Amygdala (tissue), 56 donors: ENCODE results near the gene SLC22A14.
"Not testable (repeated sequence)": the region's sequence is repeated elsewhere in the genome, so short reads cannot be mapped to it uniquely, and the experiment has no call there.

Experiments
- DNase-seq, 56 donors: peaks; one replicate each; lab custom pipeline; 2025; lab: John Stamatoyannopoulos, UW

SLC22A14 gene

DNA sequence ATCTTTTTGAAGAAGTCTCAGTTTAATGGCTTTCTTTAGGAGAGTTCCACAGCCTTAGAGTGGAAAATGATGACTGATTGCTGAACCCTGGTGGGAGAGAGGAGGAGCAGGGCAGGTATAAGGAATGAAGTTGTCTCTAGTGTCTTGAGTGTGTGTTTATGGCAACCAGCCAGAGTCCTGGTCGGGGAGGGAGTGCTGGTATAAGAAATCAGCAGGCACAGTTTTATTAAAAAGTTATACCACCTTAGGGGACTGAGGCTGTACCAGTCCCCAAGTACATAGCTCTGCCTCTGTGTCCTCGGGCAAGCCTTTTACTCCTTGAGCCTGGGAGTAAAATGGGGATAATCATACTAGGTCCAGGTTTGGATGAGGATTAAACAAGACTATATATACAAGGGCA is 29.8 kb downstream of the SLC22A14 start:
- no peak for DNase-seq

DNA sequence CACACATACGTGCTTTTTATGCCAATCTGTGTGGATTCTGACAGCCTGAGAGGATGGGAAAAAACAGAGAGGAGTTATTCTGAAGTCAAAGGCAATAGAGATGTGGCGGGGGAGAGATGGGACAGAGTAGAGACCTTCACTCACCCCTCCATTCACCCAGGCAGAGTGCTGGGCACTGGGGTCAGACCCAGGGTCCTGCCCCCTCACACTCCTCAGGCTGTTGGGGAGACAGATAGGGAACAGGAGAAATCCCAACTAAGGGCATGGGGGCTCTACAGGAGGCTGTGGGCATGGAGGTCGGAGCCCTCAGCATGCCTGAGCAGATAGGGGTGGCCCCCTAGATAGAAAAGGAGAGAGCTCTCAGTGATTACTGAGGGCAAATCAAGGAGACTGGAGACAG is 30.3 kb downstream of the SLC22A14 start:
- DNase-seq = no peak

DNA sequence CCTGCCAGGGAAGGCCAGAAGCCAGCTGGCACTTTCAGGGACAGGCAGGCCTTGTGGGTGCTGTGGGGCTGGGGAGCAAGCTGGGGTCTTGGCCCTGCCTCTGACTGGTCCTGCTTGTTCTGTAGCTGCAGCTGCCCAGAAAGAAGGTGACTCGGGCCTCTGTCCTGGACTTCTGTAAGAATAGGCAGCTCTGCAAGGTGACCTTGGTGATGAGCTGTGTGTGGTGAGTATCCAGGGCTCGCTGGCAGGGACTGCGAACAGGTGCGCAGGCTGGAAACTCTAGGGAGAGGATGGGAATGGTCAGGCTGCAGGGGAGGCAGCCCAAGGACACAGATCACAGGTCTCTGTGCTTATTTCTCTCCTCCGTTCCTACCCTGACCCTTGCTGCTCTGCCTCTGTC is 31.2 kb downstream of the SLC22A14 start:
- no peak for DNase-seq

DNA sequence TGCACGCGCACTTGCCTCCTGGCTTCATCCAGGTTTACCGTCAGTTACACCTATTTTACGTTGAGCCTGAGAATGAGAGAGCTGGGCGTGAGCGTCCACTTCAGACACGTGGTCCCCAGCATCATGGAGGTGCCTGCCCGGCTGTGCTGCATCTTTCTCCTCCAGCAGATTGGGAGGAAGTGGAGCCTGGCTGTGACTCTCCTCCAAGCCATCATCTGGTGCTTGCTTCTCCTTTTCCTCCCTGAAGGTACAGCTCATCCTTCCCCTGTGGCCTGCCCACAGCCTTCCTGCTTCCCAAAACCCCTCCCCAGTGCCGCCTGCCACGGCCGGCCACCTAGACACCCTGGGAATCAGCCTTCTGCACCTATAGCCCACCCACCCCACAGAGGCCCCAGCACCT is 31.6 kb downstream of the SLC22A14 start:
- DNase-seq = no peak

DNA sequence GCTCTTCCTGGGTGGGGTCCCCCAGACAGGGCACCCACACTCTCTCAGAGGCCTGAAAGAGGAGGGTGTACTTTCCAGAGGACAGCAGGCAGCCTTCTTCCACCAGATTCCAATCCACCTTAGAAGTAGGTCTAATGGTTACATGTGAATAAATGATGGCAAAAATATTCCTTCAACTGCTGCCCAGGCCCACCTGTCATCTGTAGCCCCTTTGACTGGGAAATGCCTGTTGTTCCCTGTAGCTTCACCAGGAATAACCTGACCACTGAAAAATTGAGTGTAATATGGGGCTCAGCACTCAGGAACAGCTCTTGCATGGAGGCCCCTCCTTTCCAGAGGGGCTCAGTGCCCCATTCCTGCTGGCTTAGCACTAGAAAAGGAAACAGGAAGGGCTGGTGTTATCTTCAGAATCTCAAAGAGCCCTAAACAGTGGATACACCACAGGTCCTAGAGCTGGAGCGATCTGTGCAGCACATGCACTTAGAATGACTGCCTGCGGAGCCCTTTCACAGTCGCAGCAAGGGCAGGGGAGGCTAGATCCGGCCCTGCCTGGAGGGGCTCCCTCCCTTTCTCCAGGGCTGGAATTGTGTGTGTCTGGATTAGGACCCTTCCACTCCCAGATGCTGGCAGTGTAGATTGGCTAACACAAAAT is 32.1 kb downstream of the SLC22A14 start:
- DNase-seq = no peak

DNA sequence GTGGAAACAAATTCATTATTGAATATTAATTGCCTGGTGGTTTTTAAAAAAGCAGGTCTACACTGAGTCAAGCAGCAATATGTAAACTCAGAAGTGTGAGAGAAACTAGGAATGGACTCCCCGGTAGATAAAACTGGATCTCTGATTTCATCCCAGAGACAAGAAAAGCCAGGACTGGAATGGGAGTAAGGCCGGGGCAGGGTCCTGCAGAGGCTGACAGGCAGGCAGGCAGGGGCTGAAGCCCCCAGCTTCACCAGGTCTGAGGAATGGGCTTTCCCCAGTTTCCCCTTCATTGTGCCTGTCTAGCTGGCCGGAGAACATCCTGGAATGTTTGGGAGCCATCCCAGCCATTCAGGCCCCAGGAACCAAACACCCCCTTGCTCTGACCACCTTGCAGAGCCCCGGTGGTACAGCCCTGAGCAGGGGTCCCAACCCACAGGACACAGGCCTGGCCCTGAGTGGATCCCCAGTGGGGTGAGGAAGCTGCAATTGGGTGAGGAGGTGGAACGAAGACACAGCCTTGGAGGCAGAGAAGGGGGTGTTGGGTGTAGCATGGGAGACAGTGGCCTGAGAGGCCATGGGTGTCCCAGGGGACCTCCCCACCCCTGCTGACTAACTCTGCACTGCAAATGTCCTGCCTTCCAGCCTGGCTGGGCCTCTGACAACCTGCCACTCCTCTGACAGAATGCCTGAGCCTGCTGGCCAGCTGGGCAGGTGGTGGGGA is 32.8 kb downstream of the SLC22A14 start:
- no peak for DNase-seq

DNA sequence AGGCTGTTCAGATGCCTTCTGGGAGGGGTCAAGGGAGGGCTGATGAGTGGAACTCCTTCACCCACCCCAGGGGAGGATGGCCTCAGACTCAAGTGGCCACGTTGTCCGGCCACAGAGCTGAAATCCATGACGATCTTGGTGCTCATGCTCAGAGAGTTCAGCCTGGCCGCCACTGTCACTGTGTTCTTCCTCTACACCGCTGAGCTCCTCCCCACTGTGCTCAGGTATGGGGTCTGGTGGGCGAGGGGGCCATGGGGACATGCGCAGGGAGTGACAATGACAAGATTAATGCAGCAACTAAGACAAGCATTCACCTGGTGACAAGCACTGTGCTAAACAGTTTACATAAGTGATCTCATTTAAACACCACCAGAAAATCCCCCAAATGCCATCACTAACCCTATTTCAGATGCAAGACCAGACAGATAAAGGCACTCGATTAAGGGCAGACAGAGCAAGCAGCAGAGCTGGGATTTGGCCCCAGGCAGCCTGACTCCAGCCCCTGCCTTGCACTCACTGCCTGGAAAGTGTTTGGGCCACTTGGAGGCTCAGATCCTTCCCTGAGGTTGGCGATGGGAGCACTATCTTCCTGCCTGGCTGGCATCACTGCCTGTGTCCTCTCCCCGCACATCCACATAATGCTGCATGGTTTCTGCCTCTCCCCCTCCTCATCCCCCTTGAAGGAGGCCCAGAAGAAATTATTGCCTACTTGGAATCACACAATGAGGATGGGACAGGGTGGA is 33.6 kb downstream of the SLC22A14 start:
- no peak for DNase-seq

DNA sequence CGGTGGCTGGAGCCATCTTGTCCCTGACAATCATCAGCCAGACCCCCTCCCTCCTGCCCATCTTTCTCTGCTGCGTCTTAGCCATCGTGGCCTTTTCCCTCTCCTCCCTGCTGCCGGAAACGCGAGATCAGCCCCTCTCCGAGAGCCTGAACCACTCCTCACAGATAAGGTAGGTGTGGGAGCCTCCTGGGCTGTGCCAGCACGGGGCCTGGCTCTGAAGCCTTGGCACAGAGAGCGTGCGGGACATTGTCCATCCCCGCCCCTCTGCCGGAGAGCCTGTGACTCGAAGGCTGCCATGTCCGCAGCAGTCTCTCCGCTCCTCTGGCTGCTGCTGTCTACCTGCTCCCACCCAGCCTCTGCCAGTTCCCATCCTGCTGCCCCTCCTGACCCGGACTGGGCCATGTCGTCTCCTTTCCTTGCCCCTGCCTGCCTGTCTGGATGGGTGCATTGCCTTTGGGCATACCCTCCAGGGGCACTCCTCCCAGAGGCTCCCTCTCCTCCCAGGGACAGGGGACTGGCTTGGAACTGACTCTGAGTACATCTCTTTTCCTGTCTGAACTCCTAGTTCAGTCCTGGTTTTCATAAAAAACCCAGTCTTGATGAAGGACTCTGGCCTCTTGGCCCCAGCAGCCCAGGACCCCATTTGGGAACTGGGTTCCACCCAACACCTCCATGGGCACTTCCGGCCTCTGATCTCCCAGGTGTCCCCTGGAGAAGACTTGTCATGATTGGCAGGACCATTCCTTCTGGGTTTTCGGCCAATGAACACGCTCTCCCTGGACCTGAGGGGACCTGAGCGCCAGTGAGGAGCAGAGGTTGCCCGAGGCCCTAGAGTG is 34.5 kb downstream of the SLC22A14 start:
- DNase-seq = no peak

DNA sequence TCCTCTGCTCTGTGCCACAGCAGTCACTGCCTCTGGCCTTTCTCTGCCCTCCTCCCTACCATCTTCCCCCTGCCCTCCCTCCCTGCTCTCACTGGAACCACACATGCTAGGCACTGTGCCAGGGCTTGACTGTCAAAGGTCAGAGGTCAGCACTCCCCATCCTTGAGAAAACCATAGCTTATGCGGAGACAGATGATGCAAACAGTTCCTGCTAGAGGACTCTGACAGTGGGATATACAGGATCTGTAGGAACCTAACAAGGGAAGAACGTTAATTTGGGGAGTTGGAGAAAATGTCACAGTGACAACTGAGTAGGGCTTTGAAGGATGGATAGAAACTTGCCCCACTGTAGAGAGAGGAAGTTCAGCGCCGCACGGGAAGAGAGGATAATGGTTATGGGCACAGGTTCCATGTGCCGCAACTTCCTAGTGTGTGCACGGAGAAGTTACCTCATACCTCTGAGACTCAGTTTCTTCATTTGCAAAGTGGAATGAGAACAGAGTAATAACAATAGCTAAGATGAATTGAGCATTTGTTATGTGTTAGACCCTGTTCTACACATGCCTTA is 35.2 kb downstream of the SLC22A14 start:
- DNase-seq = peak in 1 of 56 donors; percentile 9

DNA sequence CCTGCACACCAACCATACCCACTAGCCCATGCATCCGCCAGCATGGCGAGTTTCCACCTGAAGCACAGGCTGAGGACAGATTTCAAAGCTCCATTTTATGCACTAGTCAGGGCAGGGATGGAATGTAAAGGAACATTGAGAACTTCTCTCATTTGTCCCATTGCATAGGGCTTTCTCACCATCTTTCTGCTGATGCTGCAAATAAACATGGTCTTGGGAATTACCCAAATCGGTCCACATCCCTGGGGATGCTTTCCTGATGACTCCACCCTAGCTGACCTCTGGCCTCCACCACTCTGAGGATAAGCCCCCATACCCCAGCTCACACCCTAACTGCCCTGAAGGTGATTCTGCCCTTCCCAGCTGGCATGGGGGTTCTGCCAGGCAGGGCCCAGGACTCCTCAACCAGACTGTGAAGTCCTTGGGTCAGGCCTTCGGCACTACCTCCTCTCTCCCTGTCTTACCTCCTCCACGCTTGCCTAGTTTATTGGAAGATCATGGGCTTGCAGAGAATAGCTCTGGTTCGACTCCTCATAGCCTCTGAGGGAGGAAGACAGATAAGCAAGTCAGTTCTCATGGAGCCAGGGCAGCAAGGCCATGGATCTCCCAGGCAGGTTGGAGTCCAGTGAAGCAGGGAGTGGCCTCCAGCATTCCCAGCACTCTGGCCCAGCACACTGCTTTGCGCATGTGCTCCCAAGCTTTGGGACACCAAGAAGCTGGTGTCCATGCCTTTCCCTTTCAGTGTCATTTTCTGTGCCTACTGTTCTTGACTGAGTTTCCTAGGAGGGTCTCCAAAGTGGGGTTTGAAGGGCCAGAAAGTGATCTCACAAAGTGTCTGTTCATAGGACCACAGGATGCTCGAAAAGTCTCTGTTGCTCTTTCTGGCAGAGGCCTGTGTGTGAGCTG is 36.9 kb downstream of the SLC22A14 start:
- no peak for DNase-seq

DNA sequence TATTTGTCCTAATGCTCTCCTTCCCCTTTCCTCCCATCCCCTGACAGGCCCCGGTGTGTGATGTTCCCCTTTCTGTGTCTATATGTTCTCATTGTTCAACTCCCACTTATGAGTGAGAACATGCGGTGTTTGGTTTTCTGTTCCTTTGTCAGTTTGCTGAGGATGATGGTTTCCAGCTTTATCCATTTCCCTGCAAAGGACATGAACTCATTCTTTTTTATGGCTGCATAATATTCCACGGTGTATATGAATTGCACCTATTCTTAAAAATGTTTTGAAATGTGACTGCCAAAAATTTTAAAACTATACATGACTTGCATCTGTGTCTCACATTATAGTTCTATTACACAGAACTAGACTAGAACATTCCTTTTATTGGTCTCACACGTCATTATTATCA is 38.5 kb downstream of the SLC22A14 start:
- not testable (repeated sequence) for DNase-seq

DNA sequence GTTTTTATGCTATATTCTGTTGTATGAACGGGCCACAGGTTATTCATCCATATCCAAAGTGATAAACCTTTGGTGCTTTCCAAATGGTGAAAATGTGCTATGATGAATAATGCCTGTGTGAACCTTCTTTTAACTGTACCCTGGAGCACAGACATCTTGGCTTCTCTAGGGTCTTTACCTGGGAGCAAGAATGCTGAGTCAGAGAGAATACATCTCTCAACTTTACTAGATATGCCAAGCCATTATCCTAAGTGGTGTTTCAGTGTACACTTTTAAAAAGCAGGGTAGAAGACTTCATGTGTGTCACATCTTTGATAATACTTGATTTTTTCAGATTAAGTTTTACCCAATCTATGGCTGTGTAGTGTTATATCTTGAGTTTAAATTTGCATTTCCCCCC is 41.0 kb downstream of the SLC22A14 start:
- DNase-seq = no peak

DNA sequence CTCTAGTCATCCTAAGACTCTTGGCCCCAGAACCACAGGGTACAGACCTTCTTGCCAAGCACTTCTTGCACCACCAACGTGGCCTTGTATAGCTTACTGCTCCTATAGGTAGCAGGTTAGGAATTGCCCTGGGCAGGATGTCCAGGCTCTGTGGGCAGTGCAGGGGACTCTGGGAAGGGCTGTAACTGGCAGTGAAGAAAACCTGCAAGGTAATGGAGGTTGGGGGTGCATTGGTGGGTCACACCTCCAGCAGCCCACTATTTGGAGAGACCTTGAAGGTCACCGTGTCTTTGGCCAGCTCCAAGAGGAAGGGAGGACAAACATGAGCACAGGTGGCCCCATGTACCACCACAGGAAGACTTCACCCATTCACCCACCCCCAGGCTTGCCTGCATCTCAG is 43.2 kb downstream of the SLC22A14 start:
- DNase-seq = no peak

DNA sequence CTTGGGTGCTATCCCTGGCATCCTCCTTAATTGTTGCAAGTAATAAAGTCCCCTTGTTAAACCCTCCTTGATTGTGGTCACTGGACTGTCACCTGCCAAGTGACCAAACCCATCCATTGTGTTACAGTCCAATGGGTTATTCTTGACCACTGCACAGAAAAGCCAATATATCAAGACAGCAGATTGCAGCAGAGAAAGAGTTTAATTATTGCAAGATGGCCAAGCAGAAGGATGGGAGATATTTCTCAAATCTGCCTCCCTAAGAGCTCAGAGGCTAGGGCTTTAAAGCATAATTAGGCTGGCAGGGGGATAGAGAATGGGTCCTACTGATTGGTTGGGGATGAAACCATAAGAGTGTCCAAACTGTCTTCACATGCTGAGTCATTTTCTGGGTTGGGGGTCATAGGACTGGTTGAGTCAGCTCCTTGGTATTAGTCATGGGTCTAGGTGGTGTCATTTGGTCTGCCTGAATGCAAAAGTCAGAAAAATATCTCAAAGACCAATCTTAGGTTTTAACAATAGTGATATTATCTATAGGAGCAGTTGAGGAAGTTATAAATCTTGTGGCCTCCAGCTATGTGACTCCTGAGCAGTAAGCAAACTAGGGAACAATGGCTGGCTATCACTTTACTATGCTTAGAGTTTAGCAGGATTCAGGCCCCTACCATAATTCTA is 45.4 kb downstream of the SLC22A14 start:
- DNase-seq = no peak

DNA sequence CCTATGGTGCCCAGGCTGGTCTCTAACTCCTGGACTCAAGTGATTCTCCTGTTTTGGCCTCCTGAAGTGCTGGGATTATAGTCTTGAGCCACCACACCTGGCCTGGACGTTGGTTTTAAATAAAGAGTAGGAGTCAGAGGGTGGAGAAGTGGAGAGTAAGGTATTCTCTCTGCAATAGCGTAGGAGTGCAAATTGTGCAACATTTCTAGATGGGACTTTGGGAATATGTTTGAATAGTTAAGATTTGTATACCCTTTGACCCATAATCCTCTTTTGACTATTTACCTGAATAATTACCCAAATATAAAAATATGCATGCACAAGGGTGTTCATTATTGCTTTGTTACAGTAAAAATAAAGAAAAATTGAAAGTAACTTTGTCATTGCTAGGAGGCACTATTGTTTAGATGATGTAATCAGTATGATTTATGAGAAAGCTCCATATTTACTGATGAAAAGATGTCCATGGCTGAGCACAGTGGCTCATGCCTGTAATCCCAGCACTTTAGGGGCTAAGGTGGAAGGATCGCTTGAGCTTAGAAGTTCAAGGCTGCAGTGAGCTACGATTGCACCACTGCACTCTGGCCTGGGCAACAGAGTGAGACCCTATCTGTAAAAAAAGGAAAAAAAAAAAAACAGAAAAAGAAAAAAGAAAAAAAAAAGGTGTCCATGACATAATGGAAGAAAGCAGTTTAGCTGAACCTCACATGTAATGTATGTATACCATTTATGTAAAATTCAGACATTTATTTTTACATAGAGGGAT is 49.3 kb downstream of the SLC22A14 start:
- no peak for DNase-seq

DNA sequence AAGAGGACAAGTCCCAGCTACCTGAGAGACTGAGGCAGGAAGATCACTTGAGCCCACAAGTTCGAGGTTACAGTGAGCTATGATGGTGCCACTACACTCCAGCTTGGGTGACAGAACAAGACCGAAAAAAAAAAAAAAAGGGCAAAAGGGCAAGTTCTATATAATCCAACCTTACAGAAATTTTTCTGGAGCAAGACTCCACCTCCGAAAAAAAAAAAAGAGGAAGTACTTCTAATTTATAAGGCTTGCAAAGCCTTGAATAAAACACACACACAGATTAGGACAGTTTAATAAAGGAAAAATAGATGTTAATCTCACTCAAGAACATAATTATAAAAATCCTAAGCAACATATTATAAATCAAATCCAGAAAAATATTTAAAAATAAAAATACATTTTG is 50.1 kb downstream of the SLC22A14 start:
- no peak for DNase-seq

DNA sequence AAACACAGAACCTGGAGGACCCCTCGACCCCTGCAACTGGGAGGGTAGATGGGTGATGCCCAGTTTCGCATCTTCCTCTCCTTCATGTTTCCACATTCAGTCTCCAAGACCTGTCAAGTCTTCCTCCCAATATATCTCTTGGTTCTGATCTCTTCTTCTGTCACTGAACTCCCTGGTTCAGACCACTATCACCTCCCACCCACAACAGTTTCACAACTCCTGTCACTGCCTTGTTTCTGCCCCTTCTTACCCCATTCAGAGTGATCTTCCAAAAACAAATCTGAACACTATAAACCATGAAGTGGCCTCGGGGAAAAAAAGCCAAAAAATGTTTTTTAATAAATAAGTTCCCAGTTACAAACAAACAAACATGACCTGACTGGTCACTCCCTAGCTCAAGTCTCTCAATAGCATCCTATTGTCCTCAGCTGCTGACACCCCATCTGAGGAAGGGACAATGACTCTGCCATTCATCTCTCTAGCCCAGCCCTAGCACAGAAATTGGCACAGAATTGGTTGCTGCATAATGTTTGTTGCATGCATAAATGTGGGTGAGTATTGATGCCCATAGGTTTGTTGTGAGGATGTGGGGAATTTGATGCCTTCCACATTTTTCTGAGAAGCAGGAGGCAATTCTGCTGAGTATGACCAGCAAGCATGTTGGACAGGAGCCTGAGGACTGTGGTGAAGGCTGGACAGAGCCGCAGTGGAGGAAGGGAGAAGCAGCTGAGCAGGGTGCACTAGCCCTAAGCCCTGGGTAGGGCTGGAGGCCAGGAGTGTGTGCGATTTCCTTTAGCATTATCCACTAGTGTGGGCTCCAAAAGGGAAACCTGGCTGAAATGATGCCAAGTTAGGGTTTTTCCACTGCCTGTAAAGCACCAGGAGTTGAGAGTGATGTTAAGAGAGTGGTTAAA is 52.3 kb downstream of the SLC22A14 start:
- DNase-seq = no peak
